Naive thymus-derived CD4-positive, alpha-beta T cell (primary cell): Measurements from ENCODE around the gene ASAP2. TPM values are rescaled to one million over a fixed set of nuclear protein-coding genes. Genes with fewer than 3 reads are reported as not detected.

Source experiments
- ATAC-seq: fragments of 150-1000 bp; cut with Tn5 transposase; 2 replicates; pipeline ENCODE4 v1.10.0; 2021; ENCODE audit warnings: mild to moderate bottlenecking, moderate library complexity
- CTCF ChIA-PET: fragments of 350-600 bp; sonication (Branson Sonifier 250); formaldehyde crosslinking; loops from one replicate; lab custom pipeline; 2021; ENCODE audit warnings: antibody characterized with exemption; lab: Charles Lee
- POLR2A ChIA-PET: fragments of 350-600 bp; sonication (Branson Sonifier 250); formaldehyde crosslinking; loops from one replicate; lab custom pipeline; 2021; ENCODE audit warnings: antibody characterized with exemption, inconsistent platforms; lab: Charles Lee
- DNase-seq, 9 donors: peaks; one replicate each; pipeline versions ENCODE4 v3.0.0 to v3.0.0-alpha.2; 2020 to 2022; ENCODE audit warnings: mixed read lengths in 1 of 9
- H3K27ac ChIP-seq: one replicate; pipeline ENCODE4 v1.7.0; 2013; ENCODE audit warnings: mild to moderate bottlenecking, low read depth, low read length, moderate library complexity
- H3K27me3 ChIP-seq, 2 donors: one replicate each; pipeline ENCODE4 v1.7.0; 2013; ENCODE audit warnings: low read length in 2 of 2, mild to moderate bottlenecking in 2 of 2, moderate library complexity in 2 of 2; ENCODE audit not compliant: control insufficient read depth in 2 of 2, insufficient read depth in 2 of 2
- H3K36me3 ChIP-seq, 3 experiments: 1 replicate in 2 of 3; 2 replicates in 1 of 3; pipeline ENCODE4 v1.7.0; 2013; ENCODE audit warnings: low read length in 3 of 3, mild to moderate bottlenecking in 3 of 3, moderate library complexity in 1 of 3; ENCODE audit not compliant: insufficient read depth in 3 of 3, control insufficient read depth in 2 of 3
- H3K4me1 ChIP-seq, 2 donors: one replicate each; pipeline ENCODE4 v1.7.0; 2013; ENCODE audit warnings: low read length in 2 of 2, mild to moderate bottlenecking in 2 of 2, moderate library complexity in 1 of 2; ENCODE audit not compliant: control insufficient read depth in 2 of 2, insufficient read depth in 2 of 2
- H3K4me3 ChIP-seq: 2 replicates; pipeline ENCODE4 v1.7.0; 2013; ENCODE audit warnings: mild to moderate bottlenecking, low read length
- H3K9me3 ChIP-seq, 3 experiments: 1 replicate in 2 of 3; 2 replicates in 1 of 3; pipeline ENCODE4 v1.7.0; 2013; ENCODE audit warnings: low read length in 3 of 3; ENCODE audit not compliant: control insufficient read depth in 2 of 3
- H3K27ac Mint-ChIP-seq, 9 donors: one replicate each; pipeline ENCODE4 v1.8.0; 2020 to 2022; ENCODE audit warnings: mixed read lengths in 9 of 9, mild to moderate bottlenecking in 8 of 9, moderate library complexity in 5 of 9, inconsistent platforms in 2 of 9
- H3K27me3 Mint-ChIP-seq, 5 donors: one replicate each; pipeline ENCODE4 v1.8.0; 2021 to 2022; ENCODE audit warnings: mixed read lengths in 5 of 5, mild to moderate bottlenecking in 1 of 5
- H3K36me3 Mint-ChIP-seq, 5 donors: one replicate each; pipeline ENCODE4 v1.8.0; 2020 to 2022; ENCODE audit warnings: mixed read lengths in 5 of 5, mild to moderate bottlenecking in 3 of 5, inconsistent platforms in 1 of 5
- H3K4me1 Mint-ChIP-seq, 7 donors: one replicate each; pipeline ENCODE4 v1.8.0; 2020 to 2022; ENCODE audit warnings: mixed read lengths in 7 of 7, mild to moderate bottlenecking in 3 of 7, inconsistent platforms in 1 of 7
- H3K4me3 Mint-ChIP-seq, 10 donors: one replicate each; pipeline ENCODE4 v1.8.0; 2020 to 2022; ENCODE audit warnings: mild to moderate bottlenecking in 10 of 10, mixed read lengths in 10 of 10, moderate library complexity in 6 of 10, inconsistent platforms in 2 of 10
- H3K9me3 Mint-ChIP-seq, 11 donors: one replicate each; pipeline ENCODE4 v1.8.0; 2020 to 2022; ENCODE audit warnings: mixed read lengths in 11 of 11, mild to moderate bottlenecking in 4 of 11, inconsistent platforms in 1 of 11, moderate library complexity in 1 of 11
- intact Hi-C, 2 donors: fragments of 100-400 bp; cut with micrococcal nuclease; formaldehyde crosslinking; loops; one replicate each; pipeline ENCODE4 v1.15.1; 2023
- polyA plus RNA-seq, 2 donors: library from polyadenylated mRNA; unstranded; fragments of 300-500 nt; fragmentation: Illumina TruSeq; gene quantifications; one replicate each; pipeline ENCODE4 v1.2.3, GENCODE V29; 2021
- total RNA-seq, 6 experiments: library from RNA in 5 of 6; stranded (reverse) in 5 of 6; gene quantifications; 1 replicate in 5 of 6; 2 replicates in 1 of 6; pipeline ENCODE4 v1.2.3 and lab custom pipeline; 2021 to 2026

Gene ASAP2
- total and polyA plus RNA-seq, 7 experiments from 2014 or later = 0.10 to 1.2 (median 0.45) TPM; not detected in 4

DNA sequence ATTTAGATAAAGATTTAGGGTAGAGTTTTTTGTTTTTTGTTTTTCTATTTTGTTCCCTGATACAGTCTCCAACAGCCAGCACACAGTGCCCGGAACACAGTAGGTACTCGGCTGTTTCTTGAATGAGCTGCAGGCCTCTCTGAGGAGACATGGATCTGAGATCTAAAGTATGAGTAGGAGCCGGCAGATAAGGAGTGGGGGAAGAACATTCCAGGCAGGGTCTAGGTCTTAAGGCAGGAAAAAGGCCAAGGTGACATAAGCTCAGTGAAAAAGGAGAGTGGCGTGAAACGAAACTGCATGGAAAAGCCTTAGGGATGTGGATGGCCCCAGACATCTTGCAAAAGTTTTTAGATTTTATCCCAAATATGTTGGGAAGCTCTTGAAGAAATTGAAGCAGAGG is 122.3 kb downstream of the ASAP2 start:
- H3K4me1 Mint-ChIP-seq = no peaks in the 10 kb centered on the region
- peaks cover 0 to 18% (median 5%) of the 10 kb centered on the region in 5 donors for H3K27me3 Mint-ChIP-seq
- POLR2A ChIA-PET = no interaction called here
- H3K4me3 Mint-ChIP-seq = no peak overlapping the region
- Histone ChIP-seq H3K27ac (no peak overlapping the region), H3K36me3 (no peaks in the 10 kb centered on the region), H3K4me3 (no peak overlapping the region), H3K27me3 (no peaks in the 10 kb centered on the region), H3K9me3 (no peaks in the 10 kb centered on the region), H3K4me1 (no peaks in the 10 kb centered on the region)
- no peaks in the 10 kb centered on the region for H3K9me3 Mint-ChIP-seq
- no peak for ATAC-seq
- H3K27ac Mint-ChIP-seq = peak overlapping the region in 1 of 9 donors; percentile 26
- intact Hi-C loops = no loop called here
- CTCF ChIA-PET = no interaction called here
- DNase-seq = no peak
- H3K36me3 Mint-ChIP-seq = no peaks in the 10 kb centered on the region

DNA sequence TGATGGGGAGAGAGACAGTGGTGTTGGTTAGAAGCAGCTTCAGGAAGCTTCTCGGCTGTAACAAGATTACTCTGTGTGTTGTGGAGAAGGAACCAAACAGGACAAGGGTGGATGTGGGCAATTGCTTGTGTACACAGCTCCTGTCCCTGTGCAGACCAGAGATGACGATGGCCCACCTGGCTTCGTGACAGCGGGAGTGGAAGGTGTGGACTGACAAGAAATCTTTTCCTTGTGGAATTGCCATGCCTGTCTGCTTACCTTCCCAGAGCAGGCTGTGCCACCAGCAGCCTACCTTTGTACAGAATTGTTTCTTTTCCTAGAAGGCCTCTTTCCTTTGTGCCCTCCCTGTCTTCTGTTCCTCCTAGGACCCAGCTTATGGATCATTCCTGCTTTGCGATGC is 122.9 kb downstream of the ASAP2 start:
- Mint-ChIP-seq H3K4me1 (peaks cover 0 to 3% (median 0%) of the 10 kb centered on the region in 7 donors), H3K36me3 (no peaks in the 10 kb centered on the region), H3K27ac (peak overlapping the region in 1 of 9 donors; percentile 27), H3K9me3 (no peaks in the 10 kb centered on the region), H3K27me3 (peaks cover 0 to 21% (median 5%) of the 10 kb centered on the region in 5 donors), H3K4me3 (no peak overlapping the region)
- H3K36me3 ChIP-seq = no peaks in the 10 kb centered on the region
- no peaks in the 10 kb centered on the region for H3K9me3 ChIP-seq
- ATAC-seq (no peak), DNase-seq (no peak)
- no peaks in the 10 kb centered on the region for H3K4me1 ChIP-seq
- ChIA-PET POLR2A (no interaction called here), CTCF (interaction anchor here (0.5 kb wide), 1 partner anchor 743 kb away, joined by 9 read pairs; no protein-coding TSS in a partner anchor)
- intact Hi-C loops = no loop called here
- no peak overlapping the region for H3K4me3 ChIP-seq
- no peaks in the 10 kb centered on the region for H3K27me3 ChIP-seq
- no peak overlapping the region for H3K27ac ChIP-seq

DNA sequence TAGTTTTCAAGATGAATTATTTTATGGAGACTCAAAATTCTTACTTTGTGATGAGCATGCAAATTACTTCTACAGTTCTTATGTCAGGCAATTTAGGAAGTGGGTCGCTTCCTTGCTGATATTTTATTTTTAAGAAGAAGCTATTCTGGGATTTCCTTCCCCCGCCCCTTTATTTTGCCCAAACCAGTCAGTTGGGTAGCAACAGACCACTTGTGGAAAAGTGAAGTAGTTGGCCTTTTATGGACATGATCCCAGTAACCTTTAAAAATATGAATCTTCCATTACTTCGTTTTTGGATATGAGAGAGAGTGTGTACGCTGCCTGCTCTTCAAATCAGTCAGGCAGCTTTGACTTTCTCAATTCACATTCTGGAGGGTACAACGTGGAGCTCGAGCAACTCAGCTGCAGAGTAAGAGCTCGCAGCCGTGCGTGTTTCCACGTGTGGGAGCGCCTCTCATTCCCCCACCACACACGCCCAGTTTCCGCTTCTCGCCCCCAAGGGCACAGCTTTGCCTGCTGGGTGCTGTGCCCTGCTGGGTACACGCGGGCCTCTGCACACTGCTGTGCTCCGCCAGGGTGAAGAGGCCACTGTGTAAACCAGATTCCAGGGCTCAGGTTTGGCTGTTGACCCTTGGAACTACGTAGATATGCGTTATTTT is 124.1 kb downstream of the ASAP2 start:
- CTCF ChIA-PET = no interaction called here
- Histone ChIP-seq H3K9me3 (no peaks in the 10 kb centered on the region), H3K36me3 (no peaks in the 10 kb centered on the region), H3K27me3 (no peaks in the 10 kb centered on the region), H3K4me1 (no peaks in the 10 kb centered on the region), H3K27ac (no peak overlapping the region), H3K4me3 (no peak overlapping the region)
- intact Hi-C loops = no loop called here
- H3K4me3 Mint-ChIP-seq = no peak overlapping the region
- no peaks in the 10 kb centered on the region for H3K9me3 Mint-ChIP-seq
- POLR2A ChIA-PET = interaction anchor here (1.0 kb wide), 1 partner anchor 8 kb away, joined by 3 read pairs; no protein-coding TSS in a partner anchor
- H3K27ac Mint-ChIP-seq = no peak overlapping the region
- peaks cover 0 to 25% (median 5%) of the 10 kb centered on the region in 5 donors for H3K27me3 Mint-ChIP-seq
- DNase-seq (no peak), ATAC-seq (no peak)
- H3K36me3 Mint-ChIP-seq = no peaks in the 10 kb centered on the region
- H3K4me1 Mint-ChIP-seq = peaks cover 0 to 6% (median 0%) of the 10 kb centered on the region in 7 donors

DNA sequence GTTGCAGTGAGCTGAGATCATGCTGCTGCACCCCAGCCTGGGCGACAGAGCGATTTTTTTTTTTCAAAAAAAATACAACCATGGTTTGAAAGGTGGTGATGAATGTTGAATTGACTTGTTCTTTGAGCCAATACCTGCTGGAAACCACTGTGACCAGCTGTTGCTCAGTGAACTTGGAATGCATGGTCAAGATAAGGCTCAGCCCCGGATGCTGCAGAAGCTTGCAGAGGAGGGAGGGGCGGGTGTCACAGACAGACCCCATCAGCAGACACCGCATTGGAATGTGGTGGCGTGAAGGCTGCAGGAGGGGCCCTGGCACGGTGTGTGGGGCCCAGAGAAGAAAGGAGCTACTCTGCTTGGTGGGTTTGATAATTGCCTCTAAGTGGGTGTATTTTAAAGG is 125.1 kb downstream of the ASAP2 start:
- Histone ChIP-seq H3K36me3 (no peaks in the 10 kb centered on the region), H3K9me3 (no peaks in the 10 kb centered on the region), H3K27ac (no peak overlapping the region), H3K27me3 (no peaks in the 10 kb centered on the region), H3K4me3 (no peak overlapping the region), H3K4me1 (no peaks in the 10 kb centered on the region)
- Mint-ChIP-seq H3K4me3 (no peak overlapping the region), H3K27me3 (peaks cover 0 to 21% (median 5%) of the 10 kb centered on the region in 5 donors), H3K36me3 (no peaks in the 10 kb centered on the region), H3K27ac (no peak overlapping the region), H3K4me1 (peaks cover 5 to 15% (median 7%) of the 10 kb centered on the region in 7 donors), H3K9me3 (no peaks in the 10 kb centered on the region)
- DNase-seq = no peak
- CTCF ChIA-PET = no interaction called here
- ATAC-seq = no peak
- intact Hi-C loops = no loop called here
- POLR2A ChIA-PET = no interaction called here

DNA sequence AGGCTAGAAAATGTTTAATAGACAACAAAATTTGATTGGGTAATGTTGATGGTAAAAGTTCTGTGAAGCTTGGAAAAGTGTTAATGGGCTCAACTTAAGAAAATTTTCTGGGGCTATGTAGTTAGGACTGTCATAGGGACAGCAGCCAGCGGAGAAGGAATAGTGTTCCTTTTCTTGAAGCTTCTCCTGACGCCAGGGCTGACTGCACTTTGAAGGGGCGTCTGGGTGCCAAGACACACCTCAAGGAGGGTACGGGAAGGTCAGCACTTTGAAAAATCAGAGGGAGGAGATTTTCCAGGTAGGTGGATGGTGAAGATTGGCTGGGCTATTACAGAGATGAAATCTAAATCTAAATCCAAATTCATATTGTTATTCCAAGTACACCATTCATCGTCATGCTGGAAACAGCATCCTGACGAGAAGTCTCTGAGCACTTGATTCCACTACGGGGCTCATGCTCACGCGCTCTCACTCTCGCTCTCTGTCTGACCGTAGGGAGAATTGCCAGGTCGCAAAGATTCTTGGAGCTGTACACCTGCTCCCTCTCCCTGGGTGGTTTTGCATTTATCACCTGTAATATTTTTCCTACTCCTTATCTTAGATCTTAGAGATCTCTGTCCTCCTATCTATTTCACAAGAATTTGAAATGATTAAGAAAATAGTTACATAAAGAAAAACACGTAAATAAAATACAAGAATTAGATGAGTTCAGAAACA is 125.7 kb downstream of the ASAP2 start:
- Histone ChIP-seq H3K4me1 (no peaks in the 10 kb centered on the region), H3K9me3 (no peaks in the 10 kb centered on the region), H3K36me3 (no peaks in the 10 kb centered on the region), H3K4me3 (no peak overlapping the region), H3K27ac (no peak overlapping the region), H3K27me3 (no peaks in the 10 kb centered on the region)
- peaks cover 5 to 16% (median 7%) of the 10 kb centered on the region in 7 donors for H3K4me1 Mint-ChIP-seq
- no peak for DNase-seq
- H3K9me3 Mint-ChIP-seq = no peaks in the 10 kb centered on the region
- ATAC-seq = no peak
- intact Hi-C loops = no loop called here
- no peak overlapping the region for H3K27ac Mint-ChIP-seq
- POLR2A ChIA-PET = no interaction called here
- CTCF ChIA-PET = no interaction called here
- no peaks in the 10 kb centered on the region for H3K36me3 Mint-ChIP-seq
- H3K4me3 Mint-ChIP-seq = no peak overlapping the region
- peaks cover 0 to 21% (median 5%) of the 10 kb centered on the region in 5 donors for H3K27me3 Mint-ChIP-seq

DNA sequence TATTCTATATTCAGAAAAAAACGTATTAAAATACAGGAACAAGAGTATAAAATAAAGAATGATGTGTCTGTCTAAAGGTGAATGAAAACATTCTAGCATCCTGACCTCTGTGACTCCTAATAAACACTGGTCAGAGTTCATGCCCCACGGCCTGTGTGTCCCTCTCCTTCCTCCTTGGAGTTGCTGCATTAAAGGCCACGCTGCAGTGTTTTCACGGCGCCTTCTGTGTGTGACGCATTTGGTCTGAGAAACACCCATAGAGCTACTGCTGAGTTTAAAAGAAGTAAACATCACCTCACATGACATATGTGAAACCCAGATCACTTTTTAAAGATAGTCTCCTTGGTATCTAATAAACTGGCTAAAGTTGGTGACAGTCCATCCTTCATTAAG is 126.2 kb downstream of the ASAP2 start:
- Mint-ChIP-seq H3K9me3 (no peaks in the 10 kb centered on the region), H3K36me3 (no peaks in the 10 kb centered on the region), H3K27me3 (peaks cover 0 to 16% (median 5%) of the 10 kb centered on the region in 5 donors), H3K4me3 (no peak overlapping the region), H3K4me1 (peaks cover 5 to 20% (median 7%) of the 10 kb centered on the region in 7 donors), H3K27ac (no peak overlapping the region)
- intact Hi-C loops = no loop called here
- no peak overlapping the region for H3K27ac ChIP-seq
- H3K27me3 ChIP-seq = no peaks in the 10 kb centered on the region
- POLR2A ChIA-PET = no interaction called here
- no peak overlapping the region for H3K4me3 ChIP-seq
- CTCF ChIA-PET = no interaction called here
- H3K9me3 ChIP-seq = no peaks in the 10 kb centered on the region
- H3K4me1 ChIP-seq = no peaks in the 10 kb centered on the region
- ATAC-seq (no peak), DNase-seq (no peak)
- no peaks in the 10 kb centered on the region for H3K36me3 ChIP-seq
